GM19240 (cell line): ENCODE data around the gene ARRDC2.
A peak's percentile ranks its signal among the peaks of the same experiment; 100 is the strongest.
"Not testable (repeated sequence)": the region's sequence is repeated elsewhere in the genome, so short reads cannot be mapped to it uniquely, and the experiment has no call there.

Experiments
- DNase-seq: peaks from one replicate; pipeline ENCODE4 v3.0.0; 2011; ENCODE audit warnings: low spot score; ENCODE audit not compliant: insufficient read length

The ARRDC2 gene

GRCh38 chr19:18007917-18008673, at the start of gene ARRDC2:
Gene ARRDC2 (plus strand): TSS chr19:18008170. CDS start chr19:18008311, 141 bp downstream.
- DNase-seq, result peak; percentile 99

- no peak for DNase-seq
Observed at GRCh38 chr19:17963936-17964691, 43.9 kb upstream of the ARRDC2 start.

- no peak for DNase-seq
Observed at GRCh38 chr19:17965370-17966128, 42.4 kb upstream of the ARRDC2 start.

GRCh38 chr19:17966129-17966483, 41.9 kb upstream of the ARRDC2 start:
- no peak for DNase-seq

- no peak for DNase-seq
Observed at GRCh38 chr19:17966550-17967256, 41.3 kb upstream of the ARRDC2 start, which contains the start of gene KCNN1. Gene KCNN1 (plus strand): TSS chr19:17967107. CDS start chr19:17973889, 6,782 bp downstream.

GRCh38 chr19:17967257-17968051, 40.5 kb upstream of the ARRDC2 start:
- DNase-seq, result no peak

- DNase-seq, result no peak
Observed at GRCh38 chr19:17968362-17968761, 39.6 kb upstream of the ARRDC2 start.

GRCh38 chr19:17969096-17969792, 38.7 kb upstream of the ARRDC2 start:
- no peak for DNase-seq

GRCh38 chr19:17972230-17972629, 35.7 kb upstream of the ARRDC2 start:
- no peak for DNase-seq

GRCh38 chr19:17973759-17974158, 34.2 kb upstream of the ARRDC2 start:
- DNase-seq, result no peak

- no peak for DNase-seq
Observed at GRCh38 chr19:17974551-17974950, 33.4 kb upstream of the ARRDC2 start.

GRCh38 chr19:17975032-17975431, 32.9 kb upstream of the ARRDC2 start:
- DNase-seq, result no peak

GRCh38 chr19:17977021-17977420, 30.9 kb upstream of the ARRDC2 start:
- no peak for DNase-seq

GRCh38 chr19:17977488-17977887, 30.5 kb upstream of the ARRDC2 start:
- DNase-seq, result no peak

GRCh38 chr19:17981611-17982010, 26.4 kb upstream of the ARRDC2 start:
- no peak for DNase-seq

- no peak for DNase-seq
Observed at GRCh38 chr19:17982430-17982829, 25.5 kb upstream of the ARRDC2 start.

GRCh38 chr19:17985037-17985818, 22.7 kb upstream of the ARRDC2 start:
- no peak for DNase-seq

- not testable (repeated sequence) for DNase-seq
Observed at GRCh38 chr19:17986569-17986968, 21.4 kb upstream of the ARRDC2 start.

- DNase-seq, result no peak
Observed at GRCh38 chr19:17988161-17988560, 19.8 kb upstream of the ARRDC2 start.
